Stimulated activated CD8-positive, alpha-beta memory T cell treated with anti-CD3 and anti-CD28 coated beads, Interleukin-4, amount 100 ng/mL, for 1 hour (primary cell): Measurements from ENCODE around the gene HDAC10.

Experiments used
- DNase-seq, 2 donors: peaks; one replicate each; pipeline ENCODE4 v3.0.0-alpha.2; 2020; ENCODE audit warnings: low read depth in 2 of 2, low spot score in 1 of 2

HDAC10 gene

DNA sequence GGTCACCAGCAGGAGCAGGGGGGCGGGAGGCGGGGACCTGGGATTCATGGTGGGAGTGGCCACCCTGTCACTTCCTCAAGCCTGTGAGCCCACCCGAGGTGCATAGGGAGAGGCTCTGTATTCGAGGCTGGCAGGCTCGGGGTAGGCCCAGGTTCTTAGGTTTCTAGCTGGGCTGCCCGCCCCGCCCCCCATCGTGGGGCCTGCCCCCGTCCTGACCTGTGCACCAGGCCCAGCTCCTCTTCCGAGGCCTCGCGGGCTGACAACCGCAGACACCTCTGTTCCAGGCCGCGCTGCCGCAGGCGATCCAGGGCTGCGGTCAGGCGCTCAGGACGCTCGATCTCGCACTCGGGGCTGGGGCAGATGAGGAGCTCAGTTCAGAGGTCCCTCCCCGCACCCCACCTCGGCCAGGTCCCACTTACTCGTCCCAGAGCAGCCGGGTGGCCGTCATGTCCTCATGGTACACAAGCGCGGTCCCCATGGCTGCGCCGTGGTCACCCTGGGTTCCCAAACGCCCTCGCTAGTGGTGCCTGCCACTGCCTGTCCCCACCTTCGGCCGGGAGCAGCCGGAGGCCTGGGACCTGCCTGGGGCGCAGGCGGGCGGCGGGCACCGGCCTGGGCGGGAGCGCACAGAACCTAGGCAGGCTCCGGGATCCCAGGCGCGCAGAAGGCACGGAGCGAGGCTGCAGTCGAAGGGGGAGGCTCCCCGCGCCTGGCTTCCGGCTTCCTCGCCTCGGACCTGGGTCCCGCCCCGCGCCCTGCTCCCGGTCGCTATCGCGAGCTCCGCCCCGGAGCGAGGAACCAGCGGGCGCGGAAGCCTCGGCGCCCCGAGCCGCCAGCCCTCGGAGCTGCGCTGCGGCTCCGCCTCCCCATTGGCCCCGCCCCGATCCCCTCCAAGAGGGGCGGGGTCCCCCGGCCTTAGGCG is at the start of gene HDAC10:
Gene HDAC10, minus strand, starts transcription at position 711 of the 922 bp plus-strand sequence. Its CDS starts 233 bp downstream, at position 478.
- peak; percentile 41 to 60 for DNase-seq

GRCh38 chr22:50300620-50301257 is 49.7 kb upstream of the HDAC10 start:
- no peak for DNase-seq

GRCh38 chr22:50299785-50300619 is 48.9 kb upstream of the HDAC10 start:
- no peak for DNase-seq

DNA sequence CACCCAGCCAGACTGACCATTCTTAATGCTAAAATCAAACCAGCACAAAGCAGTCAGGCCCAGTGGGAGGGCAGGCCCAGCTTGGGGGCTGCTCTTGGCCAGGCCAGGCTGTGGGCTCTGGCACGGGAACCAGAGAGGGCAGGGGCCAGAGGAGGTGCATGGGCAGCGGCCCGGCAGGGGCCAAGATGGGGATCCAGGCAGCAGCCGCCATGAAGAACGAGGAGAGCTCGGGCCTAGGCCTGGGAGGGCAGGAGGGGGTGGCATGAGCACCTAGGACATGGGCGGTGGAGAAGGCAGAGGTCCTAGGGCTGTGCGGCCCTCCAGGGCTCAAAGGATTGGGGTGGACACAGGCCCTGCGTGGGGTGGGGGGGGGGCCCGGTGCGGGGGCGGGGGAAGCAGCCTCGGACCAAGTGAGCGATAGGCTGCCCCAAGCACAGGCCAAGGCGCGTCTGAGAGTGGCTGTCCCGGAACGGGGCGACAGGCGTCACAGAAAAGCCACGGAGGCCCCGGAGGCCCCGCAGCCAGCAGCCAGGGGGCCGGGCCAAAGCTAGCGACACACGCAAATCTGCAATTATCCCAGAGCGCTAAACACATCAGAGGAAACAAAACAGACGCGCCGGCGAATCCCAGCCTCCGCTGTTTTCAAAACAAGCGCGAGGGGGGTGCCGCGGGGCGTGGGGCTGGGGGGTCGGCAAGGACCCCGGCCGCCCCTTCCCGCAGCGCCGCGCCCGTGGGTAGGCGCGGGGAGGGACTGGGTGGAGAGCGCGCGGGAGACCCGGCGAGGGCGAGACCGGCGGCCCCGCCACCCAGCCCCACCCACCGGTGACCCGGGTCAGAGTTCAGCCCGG is 48.1 kb upstream of the HDAC10 start:
- DNase-seq = no peak

DNA sequence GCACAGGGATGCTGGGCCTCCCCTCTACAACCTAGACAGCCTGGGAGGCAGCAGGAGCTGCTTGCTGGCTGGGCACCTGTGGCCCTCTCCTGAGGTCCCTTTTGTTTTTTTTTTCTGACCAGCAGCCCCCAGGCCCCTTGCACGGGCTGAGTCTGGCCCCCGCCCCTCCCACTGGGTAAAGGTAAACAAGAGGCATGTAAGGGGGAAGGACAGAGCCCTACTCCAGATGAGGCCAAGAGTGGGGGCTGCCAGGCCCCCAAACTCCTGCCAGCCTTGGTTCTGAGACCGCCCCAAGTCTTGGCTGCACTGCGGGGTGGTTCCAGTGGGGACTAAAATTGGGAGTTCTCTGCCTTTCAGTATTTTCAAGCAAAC is 47.2 kb upstream of the HDAC10 start:
- no peak for DNase-seq

- DNase-seq = no peak
Observed at GRCh38 chr22:50297510-50298265, 46.6 kb upstream of the HDAC10 start.

DNA sequence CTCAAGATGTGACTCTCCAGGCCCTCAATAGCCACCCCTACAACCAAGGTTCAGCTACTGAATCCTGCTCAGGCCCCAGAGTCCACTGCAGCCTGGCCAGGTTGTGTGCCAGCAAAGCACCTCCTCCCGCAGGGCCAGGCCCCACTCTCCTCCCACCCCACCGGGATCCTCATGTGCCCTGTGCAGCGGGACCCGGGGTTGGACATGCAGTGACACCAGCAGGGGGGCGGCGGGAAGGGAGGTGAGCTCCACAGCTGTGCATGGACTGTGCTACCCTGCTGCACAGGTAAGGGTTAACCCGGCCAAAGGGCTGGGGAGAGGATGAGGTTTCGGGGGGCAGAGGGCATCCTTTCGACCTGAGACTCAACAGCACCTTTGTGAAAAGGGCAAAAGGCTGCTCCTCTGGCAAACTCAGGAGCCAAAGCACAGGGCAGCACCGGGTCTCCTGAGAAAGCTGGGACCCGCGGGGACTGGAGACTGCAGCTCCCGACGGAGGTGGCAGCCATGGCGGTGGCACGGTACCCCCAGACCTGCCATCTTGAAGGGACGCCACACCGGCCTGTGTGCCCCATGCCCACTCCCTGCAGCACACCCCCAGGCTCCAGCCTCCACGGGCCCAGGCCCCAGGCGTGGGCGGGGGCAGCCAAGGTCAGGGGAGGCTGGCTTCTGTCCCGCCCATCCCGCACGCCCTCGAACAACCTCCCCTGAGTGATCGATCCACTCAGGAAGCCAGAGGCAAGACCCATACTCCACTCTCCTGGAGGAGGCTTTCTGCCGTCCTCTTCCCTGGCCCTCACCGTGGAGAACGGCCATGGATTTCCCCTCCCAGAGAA is 45.8 kb upstream of the HDAC10 start:
- no peak for DNase-seq

GRCh38 chr22:50294319-50294656 is 43.2 kb upstream of the HDAC10 start:
- no peak for DNase-seq

- no peak for DNase-seq
Observed at GRCh38 chr22:50293441-50294318, 42.6 kb upstream of the HDAC10 start.

DNA sequence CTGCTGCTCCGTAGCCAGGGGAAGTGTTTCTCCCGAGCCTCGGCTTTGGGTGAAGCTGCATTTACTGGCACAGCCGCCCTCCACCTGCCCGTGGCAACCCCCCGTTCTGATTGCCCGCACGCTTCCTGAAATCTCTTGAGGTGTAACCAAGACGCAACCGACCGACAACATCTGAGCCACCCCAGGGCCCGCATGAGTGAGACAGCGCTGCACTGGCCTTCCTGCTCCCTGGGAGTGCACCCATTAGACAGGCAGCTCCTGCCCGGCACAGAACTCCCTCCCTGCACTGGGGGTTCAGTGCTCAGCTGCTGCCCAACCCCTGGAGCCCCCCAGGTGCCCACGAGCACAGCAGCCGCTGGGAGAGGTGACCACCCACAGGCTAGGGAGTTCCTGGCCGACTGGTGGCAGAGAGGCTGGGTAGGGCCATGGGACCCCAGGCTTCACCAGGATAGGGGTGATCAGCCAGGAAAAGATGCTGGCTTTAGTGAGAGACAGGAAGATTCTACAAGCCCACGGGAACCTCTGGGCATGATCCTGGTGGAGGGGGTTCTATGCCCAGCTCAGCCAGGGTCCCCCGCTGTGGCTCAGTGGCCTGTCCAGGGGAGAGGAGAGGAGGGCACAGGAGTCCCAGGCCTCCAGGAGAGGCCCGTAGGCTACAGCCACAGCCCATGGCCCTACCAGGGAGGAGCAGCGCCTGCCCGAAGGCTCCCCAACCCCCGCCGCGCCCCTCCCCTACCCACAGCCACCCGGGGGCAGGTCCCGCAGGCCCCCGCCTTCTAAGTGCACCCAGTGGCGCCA is 41.8 kb upstream of the HDAC10 start:
- no peak for DNase-seq

GRCh38 chr22:50289942-50290630 is 39.0 kb upstream of the HDAC10 start:
- DNase-seq = no peak

- no peak for DNase-seq
Observed at GRCh38 chr22:50289151-50289941, 38.3 kb upstream of the HDAC10 start.

DNA sequence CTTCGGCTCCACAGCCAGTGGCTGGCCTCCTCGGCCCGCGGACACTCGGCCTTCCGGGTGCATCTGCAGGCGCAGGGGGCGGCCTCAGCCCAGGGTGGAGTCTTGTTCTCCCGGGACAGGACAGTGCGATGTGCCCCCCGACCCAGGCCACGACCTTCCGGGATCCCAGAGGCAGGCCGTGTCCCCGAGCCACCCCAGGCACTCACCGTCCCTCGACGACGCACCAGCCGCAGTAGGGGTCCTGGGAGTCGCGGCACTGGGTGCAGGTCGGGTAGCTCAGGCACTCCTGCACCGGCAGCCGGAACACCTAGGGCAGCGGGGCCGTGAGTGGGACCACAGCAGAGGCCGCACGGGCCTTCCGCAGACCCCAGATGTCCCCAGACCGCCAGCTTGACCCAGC is 36.7 kb upstream of the HDAC10 start:
- DNase-seq = no peak

DNA sequence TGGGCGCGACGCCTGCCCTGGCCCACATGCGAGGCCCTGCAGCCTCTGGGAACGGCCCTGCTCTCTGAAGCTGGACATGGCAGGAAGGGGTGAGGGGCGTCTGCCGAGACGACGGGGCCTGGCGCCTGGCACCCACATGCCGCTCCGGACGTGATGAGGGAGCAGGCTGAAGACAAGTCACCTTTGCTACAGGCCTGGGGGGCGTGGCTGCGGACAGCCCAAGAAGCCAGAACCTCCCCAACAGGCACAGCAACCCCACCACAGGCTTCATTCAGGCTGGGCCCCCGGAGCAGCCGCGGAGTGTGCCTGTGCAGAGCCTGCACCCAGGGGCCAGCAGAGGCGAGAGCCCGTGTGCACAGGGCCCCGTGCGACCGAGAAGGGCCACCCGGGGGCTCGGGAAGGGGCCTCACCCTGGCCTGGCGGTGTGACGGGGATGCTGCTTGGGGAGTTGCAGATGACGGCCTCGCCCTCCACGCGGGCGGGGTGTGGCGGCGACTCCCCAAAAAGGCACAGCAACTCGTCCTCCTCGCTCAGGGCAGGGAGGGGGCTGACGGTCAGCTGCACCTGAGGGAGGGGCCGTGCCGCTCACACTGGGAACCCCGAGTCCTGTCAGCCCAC is 35.7 kb upstream of the HDAC10 start:
- DNase-seq = no peak

- DNase-seq = no peak
Observed at GRCh38 chr22:50286275-50286674, 35.2 kb upstream of the HDAC10 start.
